Ectodermal cell (in vitro differentiated cells): Measurements from ENCODE around the gene RTN4RL1.

ENCODE experiments used
- H3K27ac ChIP-seq: 2 replicates; pipeline ENCODE4 v1.7.0; 2013; ENCODE audit warnings: mild to moderate bottlenecking, low read depth, low read length; ENCODE audit not compliant: insufficient read depth, poor library complexity, severe bottlenecking
- H3K27me3 ChIP-seq: 2 replicates; pipeline ENCODE4 v1.7.0; 2013; ENCODE audit warnings: mild to moderate bottlenecking, low read length; ENCODE audit not compliant: insufficient read depth, control insufficient read depth, poor library complexity, severe bottlenecking
- H3K36me3 ChIP-seq: one replicate; pipeline ENCODE4 v1.7.0; 2013; ENCODE audit warnings: low read length; ENCODE audit not compliant: control insufficient read depth, insufficient read depth
- H3K4me1 ChIP-seq: one replicate; pipeline ENCODE4 v1.7.0; 2013; ENCODE audit warnings: low read length; ENCODE audit not compliant: control insufficient read depth, insufficient read depth
- H3K4me3 ChIP-seq: 2 replicates; pipeline ENCODE4 v1.7.0; 2013; ENCODE audit warnings: low read depth, low read length, control low read depth; ENCODE audit not compliant: insufficient read depth
- H3K9me3 ChIP-seq: 2 replicates; pipeline ENCODE4 v1.7.0; 2013; ENCODE audit warnings: mild to moderate bottlenecking, low read length, moderate library complexity; ENCODE audit not compliant: control insufficient read depth
- WGBS, 2 experiments: methylation state at CpG; one replicate each; pipeline ENCODE4 v1.1.7; 2013; ENCODE audit warnings: missing lambda C conversion rate in 2 of 2; 5-methylcytosine and 5-hydroxymethylcytosine counted together

RTN4RL1 gene

DNA sequence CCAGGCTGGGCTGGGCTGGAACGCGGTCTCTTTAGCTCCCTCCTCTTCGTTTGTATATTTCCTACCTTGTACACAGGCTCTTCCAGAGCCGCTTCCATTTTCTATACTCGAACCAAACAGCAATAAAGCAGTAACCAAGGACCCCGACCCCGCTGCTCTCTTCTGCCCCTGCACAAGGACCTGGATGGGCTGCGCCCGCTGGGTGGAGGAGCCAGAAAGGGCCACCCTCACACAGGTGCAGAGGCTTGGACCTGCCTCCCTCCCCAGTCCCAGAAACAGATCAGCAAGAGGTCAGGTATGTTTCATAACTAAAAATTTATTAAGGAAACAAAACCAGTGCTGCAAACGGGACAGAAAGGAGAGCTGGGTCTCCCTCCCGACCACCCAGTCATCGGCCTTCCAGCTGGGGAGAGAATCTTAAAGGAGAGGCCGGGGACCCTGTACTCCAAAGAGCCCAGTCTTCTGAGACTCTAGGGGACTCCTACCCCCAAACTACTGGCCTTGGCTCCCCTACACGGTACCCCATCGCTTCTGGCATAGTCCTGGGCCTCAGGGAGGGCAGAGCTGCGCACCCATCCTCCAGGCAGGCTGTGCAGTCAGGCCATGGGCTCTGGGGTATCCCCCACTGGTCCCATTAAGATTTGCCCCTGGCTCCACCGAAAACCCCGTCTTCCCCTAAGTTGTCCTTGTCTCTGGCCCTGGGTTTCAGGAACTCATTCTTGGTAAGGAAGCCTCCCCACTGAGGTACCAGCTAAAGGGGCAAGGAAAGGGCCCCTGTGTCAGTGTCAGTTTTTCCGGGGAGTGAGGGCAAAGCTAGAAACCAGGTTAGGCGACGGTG lies 34.6 kb upstream of the RTN4RL1 start:
- Histone ChIP-seq H3K4me1 (peaks cover 7% of the 10 kb centered on the region), H3K9me3 (no peaks in the 10 kb centered on the region), H3K27ac (no peak overlapping the region), H3K27me3 (peaks cover 66% of the 10 kb centered on the region), H3K36me3 (peaks cover 8% of the 10 kb centered on the region), H3K4me3 (no peak overlapping the region)
- 81 to 83% methylated on average over 21 of the region's 21 CpGs for WGBS, 2 experiments

DNA sequence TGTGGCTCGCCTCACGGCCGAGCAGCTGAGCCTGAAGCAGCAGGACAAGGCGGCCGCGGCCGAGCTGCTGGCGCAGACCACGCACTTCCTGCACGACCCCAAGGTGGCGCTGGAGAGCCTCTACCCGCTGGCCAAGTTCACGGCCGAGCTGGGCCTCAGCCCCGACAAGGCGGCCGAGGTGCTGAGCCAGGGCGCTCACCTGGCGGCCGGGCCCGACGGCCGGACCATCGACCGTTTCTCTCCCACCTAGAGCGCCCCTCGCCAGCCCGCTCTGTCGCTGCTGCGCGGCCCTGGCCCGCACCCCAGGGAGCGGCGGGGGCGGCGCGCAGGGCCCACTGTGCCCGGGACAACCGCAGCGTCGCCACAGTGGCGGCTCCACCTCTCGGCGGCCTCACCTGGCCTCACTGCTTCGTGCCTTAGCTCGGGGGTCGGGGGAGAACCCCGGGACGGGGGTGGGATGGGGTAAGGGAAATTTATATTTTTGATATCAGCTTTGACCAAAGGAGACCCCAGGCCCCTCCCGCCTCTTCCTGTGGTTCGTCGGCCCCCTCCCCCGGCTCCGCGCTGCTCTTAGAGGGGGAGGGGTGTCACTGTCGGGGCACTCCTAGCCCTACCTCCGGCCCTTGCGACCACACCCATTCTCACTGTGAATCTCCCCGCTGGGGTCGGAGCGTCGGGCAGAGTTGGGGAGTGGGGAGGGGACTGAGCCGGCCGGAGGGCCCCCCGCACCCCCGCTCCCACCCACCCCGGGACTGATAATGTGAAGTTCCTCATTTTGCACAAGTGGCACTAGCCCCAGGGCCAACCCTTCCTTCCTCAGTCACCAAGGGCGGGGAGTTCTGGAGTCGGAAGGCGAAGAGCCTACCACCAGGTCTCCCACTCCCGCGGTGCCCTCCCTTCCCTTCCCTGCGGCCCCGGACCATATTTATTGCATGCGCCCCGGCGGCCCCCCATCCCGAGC lies 33.7 kb upstream of the RTN4RL1 start:
- WGBS, 2 experiments = 22 to 23% methylated on average over 76 to 78 of the region's 78 CpGs
- no peaks in the 10 kb centered on the region for H3K36me3 ChIP-seq
- peaks cover 7% of the 10 kb centered on the region for H3K4me1 ChIP-seq
- H3K27me3 ChIP-seq = peaks cover 75% of the 10 kb centered on the region
- no peak overlapping the region for H3K27ac ChIP-seq
- H3K9me3 ChIP-seq = no peaks in the 10 kb centered on the region
- no peak overlapping the region for H3K4me3 ChIP-seq

GRCh38 chr17:2057760-2058585 lies 32.8 kb upstream of the RTN4RL1 start:
- H3K4me3 ChIP-seq = no peak overlapping the region
- 70 to 73% methylated on average over 98 of the region's 98 CpGs for WGBS, 2 experiments

DNA sequence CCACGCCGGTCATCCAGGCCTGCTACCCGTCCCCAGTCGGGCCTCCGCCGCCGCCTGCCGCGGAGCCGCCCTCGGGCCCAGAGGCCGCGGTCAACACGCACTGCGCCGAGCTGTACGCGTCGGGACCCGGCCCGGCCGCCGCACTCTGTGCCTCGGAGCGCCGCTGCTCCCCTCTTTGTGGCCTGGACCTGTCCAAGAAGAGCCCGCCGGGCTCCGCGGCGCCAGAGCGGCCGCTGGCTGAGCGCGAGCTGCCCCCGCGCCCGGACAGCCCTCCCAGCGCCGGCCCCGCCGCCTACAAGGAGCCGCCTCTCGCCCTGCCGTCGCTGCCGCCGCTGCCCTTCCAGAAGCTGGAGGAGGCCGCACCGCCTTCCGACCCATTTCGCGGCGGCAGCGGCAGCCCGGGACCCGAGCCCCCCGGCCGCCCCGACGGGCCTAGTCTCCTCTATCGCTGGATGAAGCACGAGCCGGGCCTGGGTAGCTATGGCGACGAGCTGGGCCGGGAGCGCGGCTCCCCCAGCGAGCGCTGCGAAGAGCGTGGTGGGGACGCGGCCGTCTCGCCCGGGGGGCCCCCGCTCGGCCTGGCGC lies 32.1 kb upstream of the RTN4RL1 start:
- Histone ChIP-seq H3K27me3 (peaks cover 88% of the 10 kb centered on the region), H3K9me3 (no peaks in the 10 kb centered on the region), H3K27ac (no peak overlapping the region), H3K36me3 (no peaks in the 10 kb centered on the region), H3K4me1 (peaks cover 7% of the 10 kb centered on the region), H3K4me3 (no peak overlapping the region)
- 10% methylated on average over 81 of the region's 81 CpGs for WGBS, 2 experiments

More at GRCh38 chr17:2057760-2058585, 32.8 kb upstream of the RTN4RL1 start:
- H3K9me3 ChIP-seq = no peaks in the 10 kb centered on the region
- H3K36me3 ChIP-seq = no peaks in the 10 kb centered on the region
- H3K27me3 ChIP-seq = peaks cover 84% of the 10 kb centered on the region
- H3K4me1 ChIP-seq = peaks cover 7% of the 10 kb centered on the region
- no peak overlapping the region for H3K27ac ChIP-seq

GRCh38 chr17:2056206-2057174 lies 31.4 kb upstream of the RTN4RL1 start:
- no peak overlapping the region for H3K27ac ChIP-seq
- 9 to 10% methylated on average over 85 of the region's 85 CpGs for WGBS, 2 experiments
- H3K27me3 ChIP-seq = peaks cover 96% of the 10 kb centered on the region
- H3K4me3 ChIP-seq = no peak overlapping the region
- H3K4me1 ChIP-seq = peaks cover 7% of the 10 kb centered on the region
- no peaks in the 10 kb centered on the region for H3K36me3 ChIP-seq
- H3K9me3 ChIP-seq = no peaks in the 10 kb centered on the region

DNA sequence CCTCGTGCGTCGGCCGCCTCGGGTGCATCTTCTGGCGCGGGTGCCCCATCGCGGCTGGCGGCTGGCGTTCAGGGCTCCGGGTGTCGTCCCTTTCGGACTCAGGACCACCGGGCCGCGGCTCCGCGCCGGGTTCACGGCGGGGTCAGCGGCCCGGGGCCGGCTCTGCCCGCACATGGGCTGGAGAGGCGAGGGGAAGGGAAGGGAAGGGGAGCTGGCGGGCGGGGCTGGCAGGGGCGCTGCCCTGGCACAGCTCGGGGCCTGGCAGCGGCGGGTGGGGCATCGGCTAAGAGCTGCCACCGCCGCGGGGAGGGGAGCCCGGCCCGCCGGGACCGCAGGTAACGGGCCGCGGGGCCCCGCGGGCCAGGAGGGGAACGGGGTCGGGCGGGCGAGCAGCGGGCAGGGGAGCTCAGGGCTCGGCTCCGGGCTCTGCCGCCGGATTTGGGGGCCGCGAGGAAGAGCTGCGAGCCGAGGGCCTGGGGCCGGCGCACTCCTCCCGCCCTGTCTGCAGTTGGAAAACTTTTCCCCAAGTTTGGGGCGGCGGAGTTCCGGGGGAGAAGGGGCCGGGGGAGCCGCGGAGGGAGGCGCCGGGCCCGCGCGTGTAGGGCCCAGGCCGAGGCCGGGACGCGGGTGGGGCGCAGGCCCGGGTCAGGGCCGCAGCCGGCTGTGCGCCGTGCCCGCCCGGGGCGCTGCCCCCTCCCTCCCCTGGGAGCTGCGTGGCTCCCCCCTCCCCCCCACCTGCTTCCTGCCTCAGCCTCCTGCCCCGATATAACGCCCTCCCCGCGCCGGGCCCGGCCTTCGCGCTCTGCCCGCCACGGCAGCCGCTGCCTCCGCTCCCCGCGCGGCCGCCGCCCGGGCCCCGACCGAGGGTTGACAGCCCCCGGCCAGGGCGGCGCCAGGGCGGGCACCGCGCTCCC lies 30.4 kb upstream of the RTN4RL1 start:
- Histone ChIP-seq H3K27me3 (peaks cover 97% of the 10 kb centered on the region), H3K27ac (no peak overlapping the region)
- WGBS, 2 experiments = 3 to 4% methylated on average over 112 to 113 of the region's 113 CpGs

DNA sequence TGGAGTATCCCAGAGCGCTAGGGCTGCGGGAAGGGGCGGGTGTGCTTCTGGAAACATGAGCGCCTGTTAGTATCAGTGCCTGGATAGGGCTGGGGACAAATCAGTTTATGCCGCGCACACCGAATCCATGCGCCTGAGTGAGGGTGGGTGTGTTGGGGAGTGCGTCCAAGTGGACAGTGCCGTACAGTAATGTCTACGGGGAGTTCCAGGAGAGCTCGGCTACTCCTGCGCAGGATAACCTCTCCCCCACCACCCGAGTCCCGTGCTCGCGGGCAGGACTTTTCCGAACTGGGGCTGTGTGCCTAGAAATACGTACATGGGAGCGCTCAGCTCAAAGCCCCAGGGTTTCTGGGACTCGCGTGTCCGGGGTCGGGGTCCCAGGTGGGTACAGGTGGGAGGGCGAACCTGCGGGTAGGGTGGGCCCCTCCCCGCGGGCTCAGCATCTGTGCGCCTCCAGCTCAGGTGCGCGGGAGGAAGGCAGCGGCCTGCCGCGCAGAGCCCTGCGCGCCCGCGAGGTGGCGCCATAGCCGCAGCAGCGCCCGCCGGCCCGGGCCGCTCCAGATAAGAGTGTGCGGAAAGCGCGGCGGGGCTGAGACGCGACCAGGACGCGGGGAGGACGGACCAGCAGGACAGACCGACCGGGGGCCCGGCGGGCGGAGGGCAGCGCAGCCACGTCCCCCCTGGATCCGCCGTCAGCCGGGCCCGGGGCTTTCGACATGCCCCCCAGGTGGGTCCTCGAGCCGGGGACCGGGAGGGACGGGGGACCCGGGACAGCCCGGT lies 29.6 kb upstream of the RTN4RL1 start, which contains the start of gene HIC1:
TSS of gene HIC1 (plus strand) at position 592 of the 780 bp plus-strand sequence. CDS start 1,588 bp downstream, outside the sequence.
- no peak within 1 kb of the TSS for H3K27ac ChIP-seq
- peaks cover 96% of the 10 kb centered on the region for H3K27me3 ChIP-seq
- WGBS, 2 experiments = 6% methylated on average over 72 of the region's 72 CpGs
- peak within 1 kb of the TSS; percentile 32 for H3K4me3 ChIP-seq
- no peaks in the 10 kb centered on the region for H3K36me3 ChIP-seq
- H3K4me1 ChIP-seq = peaks cover 12% of the 10 kb centered on the region
- H3K9me3 ChIP-seq = no peaks in the 10 kb centered on the region

More for the DNA sequence above, 30.4 kb upstream of the RTN4RL1 start:
- Histone ChIP-seq H3K9me3 (no peaks in the 10 kb centered on the region), H3K36me3 (no peaks in the 10 kb centered on the region), H3K4me1 (peaks cover 10% of the 10 kb centered on the region), H3K4me3 (peak overlapping the region; percentile 11)

DNA sequence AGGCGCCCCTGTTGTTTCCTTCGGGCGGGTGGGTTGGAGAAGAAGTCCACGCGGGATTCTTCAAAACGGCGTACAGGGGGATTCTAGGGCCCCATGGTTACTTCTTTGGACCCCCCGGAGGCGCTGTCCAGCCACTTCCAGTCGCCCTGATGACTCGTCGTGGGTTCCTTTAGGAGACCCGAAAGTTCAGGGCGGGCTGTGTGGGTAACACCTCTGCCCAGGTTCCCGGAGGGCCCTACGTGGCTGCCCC lies 29.1 kb upstream of the RTN4RL1 start:
- H3K4me3 ChIP-seq = peak overlapping the region; percentile 32
- peaks cover 96% of the 10 kb centered on the region for H3K27me3 ChIP-seq
- H3K27ac ChIP-seq = no peak overlapping the region
- H3K4me1 ChIP-seq = peaks cover 15% of the 10 kb centered on the region
- WGBS, 2 experiments = 19 to 21% methylated on average over 16 of the region's 16 CpGs
- no peaks in the 10 kb centered on the region for H3K9me3 ChIP-seq
- no peaks in the 10 kb centered on the region for H3K36me3 ChIP-seq
